ENCODE data around the gene PRSS12.
"Not testable (repeated sequence)": the region's sequence is repeated elsewhere in the genome, so short reads cannot be mapped to it uniquely, and the experiment has no call there.

PRSS12 gene

GRCh38 chr4:118325431-118325830, 27.4 kb downstream of the PRSS12 start:
- no peak for DNase-seq (ENCODE audit: low read depth in 2 of 2)

GRCh38 chr4:118322831-118323502, 29.8 kb downstream of the PRSS12 start:
- no peak for DNase-seq (ENCODE audit: low read depth in 2 of 2)

DNA sequence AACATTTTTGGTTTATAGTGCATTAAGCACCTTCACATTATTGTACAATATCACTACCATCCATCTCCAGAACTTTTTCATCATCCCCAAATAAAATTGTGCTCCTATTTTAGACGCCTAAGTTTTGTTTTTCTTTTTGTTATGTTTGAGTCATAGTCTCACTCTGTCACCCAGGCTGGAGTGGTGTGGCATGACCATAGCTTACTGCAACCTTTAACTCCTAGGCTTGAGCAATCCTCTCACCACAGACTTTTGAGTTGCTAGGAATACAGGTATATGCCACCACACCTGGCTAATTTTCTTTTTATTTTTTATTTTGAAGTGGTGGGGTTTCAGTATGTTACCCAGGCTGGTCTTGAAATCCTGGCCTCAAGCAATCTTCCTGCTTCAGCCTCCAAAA, 33.9 kb downstream of the PRSS12 start:
- DNase-seq (ENCODE audit: low read depth in 2 of 2), result no peak

DNA sequence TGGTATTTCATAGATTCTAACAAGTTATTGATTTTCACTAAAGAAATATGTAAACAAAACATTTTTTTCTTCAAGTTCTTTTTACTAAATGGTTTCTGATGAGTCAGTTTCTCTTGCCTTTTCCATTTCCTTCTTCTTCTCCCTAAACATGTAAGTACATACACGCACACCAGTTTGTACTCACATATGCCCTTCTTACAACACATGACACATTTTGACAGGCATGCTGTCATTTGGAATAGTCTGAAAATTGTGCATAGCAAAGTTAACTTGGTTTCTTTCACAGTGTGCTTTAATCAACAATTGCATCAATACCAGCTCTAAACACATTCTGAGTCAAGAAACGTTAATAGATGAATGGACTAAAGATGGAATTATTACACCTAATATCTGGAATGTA, 35.1 kb downstream of the PRSS12 start:
- no peak for DNase-seq (ENCODE audit: low read depth in 2 of 2)

GRCh38 chr4:118314221-118314620, 38.6 kb downstream of the PRSS12 start:
- no peak for DNase-seq (ENCODE audit: low read depth in 2 of 2)

DNA sequence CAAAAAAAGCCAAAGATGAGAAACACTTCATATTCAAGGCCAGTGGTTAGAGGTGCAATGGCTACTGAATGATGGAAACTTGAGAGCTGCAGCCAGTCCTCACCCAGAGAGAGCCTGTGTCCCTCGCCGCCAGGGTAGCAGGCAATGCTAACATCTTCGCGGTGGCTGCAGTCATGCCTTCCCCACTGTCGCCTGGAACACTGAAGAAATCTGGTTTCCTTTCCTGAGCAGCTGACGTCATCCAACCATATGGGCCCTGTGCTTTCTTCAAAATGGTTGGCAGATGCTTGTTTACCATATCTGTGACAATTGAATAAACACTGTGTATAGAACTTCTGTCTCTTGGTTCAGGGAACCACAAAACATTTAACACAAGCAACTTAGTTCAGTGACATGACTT, 39.7 kb downstream of the PRSS12 start:
- DNase-seq (ENCODE audit: low read depth in 2 of 2), result no peak

- no peak for DNase-seq (ENCODE audit: low read depth in 2 of 2)
Measured at GRCh38 chr4:118308306-118309030, 44.3 kb downstream of the PRSS12 start.

DNA sequence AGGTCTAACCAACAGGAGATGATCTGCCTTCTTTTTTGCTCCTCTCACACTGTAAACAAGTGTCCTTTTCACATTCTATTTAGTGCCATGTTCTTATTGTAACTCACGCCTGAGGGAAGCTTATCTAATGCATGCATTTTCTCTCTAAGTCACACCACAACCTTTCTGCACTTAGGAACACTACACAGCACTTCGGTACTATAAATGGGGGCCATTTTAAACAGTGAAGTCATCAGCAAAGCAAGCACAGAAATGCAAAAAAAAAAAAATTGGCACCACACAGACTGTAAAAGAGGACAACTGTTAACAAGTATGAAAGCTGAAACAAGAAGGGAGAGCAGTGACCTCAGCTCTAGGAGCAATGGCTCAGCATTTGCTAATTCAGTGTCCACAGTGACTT, 45.2 kb downstream of the PRSS12 start:
- DNase-seq (ENCODE audit: low read depth in 2 of 2), result no peak

- not testable (repeated sequence) for DNase-seq (ENCODE audit: low read depth in 2 of 2)
Measured at GRCh38 chr4:118299619-118300018, 53.2 kb downstream of the PRSS12 start.

GRCh38 chr4:118296729-118297128, 56.1 kb downstream of the PRSS12 start:
- no peak for DNase-seq (ENCODE audit: low read depth in 2 of 2)

GRCh38 chr4:118290951-118291350, 61.9 kb downstream of the PRSS12 start:
- DNase-seq (ENCODE audit: low read depth in 2 of 2), result no peak

- DNase-seq (ENCODE audit: low read depth in 2 of 2), result no peak
Measured at GRCh38 chr4:118289794-118290193, 63.0 kb downstream of the PRSS12 start.

- DNase-seq (ENCODE audit: low read depth in 2 of 2), result no peak
Measured at GRCh38 chr4:118287711-118288451, 64.9 kb downstream of the PRSS12 start.

DNA sequence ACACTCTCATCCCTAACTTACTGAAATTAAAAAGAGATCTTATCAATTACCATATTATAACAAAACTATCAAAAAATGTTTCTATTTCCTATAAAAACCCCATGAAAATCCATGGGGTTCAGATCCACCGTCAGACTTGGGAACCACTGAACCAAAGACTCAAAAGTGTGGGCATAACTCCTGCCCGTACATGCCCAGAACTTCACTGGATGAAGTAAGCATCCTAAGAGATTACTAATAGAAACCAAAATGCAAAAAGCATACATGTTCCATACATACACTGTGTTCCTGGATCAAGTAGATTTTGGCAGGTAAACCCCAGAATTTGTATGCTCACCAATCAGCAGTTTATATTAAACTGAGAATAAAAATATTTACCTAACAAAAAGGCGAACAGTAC, 66.1 kb downstream of the PRSS12 start:
- DNase-seq (ENCODE audit: low read depth in 2 of 2), result no peak

GRCh38 chr4:118285931-118286330, 66.9 kb downstream of the PRSS12 start:
- no peak for DNase-seq (ENCODE audit: low read depth in 2 of 2)

GRCh38 chr4:118284169-118284568, 68.6 kb downstream of the PRSS12 start:
- no peak for DNase-seq (ENCODE audit: low read depth in 2 of 2)

DNA sequence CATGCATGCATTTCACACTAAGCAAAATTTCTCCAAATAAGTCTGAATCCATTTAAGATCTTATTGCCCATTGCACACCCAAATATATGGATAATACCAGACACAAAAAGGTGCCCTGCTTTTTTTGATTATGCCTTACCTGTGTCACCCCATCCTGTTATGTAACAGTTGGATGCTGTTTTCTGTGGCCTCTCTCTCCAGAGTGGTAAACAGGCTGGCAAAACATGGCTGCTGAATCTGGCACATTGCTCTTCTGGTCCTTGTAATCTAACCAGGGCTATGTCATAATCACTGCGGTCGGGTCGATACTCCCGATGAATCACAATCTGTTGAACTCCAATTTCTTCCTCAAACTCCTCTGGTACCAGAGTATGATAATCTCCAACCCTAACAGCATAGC, 70.1 kb downstream of the PRSS12 start:
- DNase-seq (ENCODE audit: low read depth in 2 of 2), result peak in 1 of 2 donors; percentile 21

DNA sequence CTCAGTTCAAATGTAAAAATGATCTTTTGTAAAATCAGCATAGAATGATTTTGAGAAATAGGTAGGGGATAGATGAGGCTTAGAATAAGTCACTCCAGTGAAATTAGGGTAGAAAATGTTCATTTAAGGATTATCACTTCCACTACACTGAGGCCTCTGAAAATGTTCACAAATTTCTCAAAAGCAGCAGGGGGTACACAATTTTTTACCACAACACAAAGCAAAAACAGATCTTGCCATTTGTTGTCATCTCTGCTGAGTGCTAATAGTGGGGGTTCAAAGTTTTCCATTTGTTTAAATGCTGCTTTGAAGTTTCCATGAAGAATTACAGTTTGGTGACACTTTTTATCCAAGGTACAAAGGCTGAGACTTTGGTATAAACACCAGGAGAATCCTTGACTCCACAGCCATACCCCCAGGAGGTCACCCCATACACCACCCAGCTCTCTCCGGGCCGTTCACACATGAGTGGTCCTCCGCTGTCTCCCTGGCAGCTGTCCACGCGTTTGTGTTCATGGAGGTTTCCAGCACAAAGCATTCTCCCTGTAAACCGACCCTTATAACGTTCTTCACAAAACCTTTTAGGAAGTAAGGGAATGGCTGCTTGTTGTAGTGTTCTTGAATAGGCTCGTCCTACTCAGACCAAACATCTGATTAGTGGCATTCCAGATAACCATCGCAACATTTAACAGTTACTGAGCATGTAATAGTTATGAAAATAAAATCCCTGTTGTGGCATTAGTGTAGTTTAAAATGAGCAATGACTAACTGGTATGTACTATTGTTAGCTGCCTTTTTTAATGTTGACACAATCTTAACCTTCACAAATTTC, 71.0 kb downstream of the PRSS12 start:
- no peak for DNase-seq (ENCODE audit: low read depth in 2 of 2)

- DNase-seq (ENCODE audit: low read depth in 2 of 2), result peak in 1 of 2 donors; percentile 20
Measured at GRCh38 chr4:118280501-118281218, 72.1 kb downstream of the PRSS12 start.

GRCh38 chr4:118279920-118280432, 72.8 kb downstream of the PRSS12 start:
- no peak for DNase-seq (ENCODE audit: low read depth in 2 of 2)

GRCh38 chr4:118279328-118279727, 73.5 kb downstream of the PRSS12 start:
- no peak for DNase-seq (ENCODE audit: low read depth in 2 of 2)
